Suppressor macrophage (primary cell): Measurements from ENCODE around the gene MYH10.
A peak's percentile ranks its signal among the peaks of the same experiment; 100 is the strongest.

ENCODE experiments used
- DNase-seq, 4 experiments: peaks; one replicate each; pipeline ENCODE4 v3.0.0-alpha.2; 2020 to 2022

Gene MYH10

GRCh38 chr17:8609910-8610309 lies 20.6 kb downstream of the MYH10 start:
- DNase-seq, result no peak

GRCh38 chr17:8608001-8608400 lies 22.5 kb downstream of the MYH10 start:
- no peak for DNase-seq

GRCh38 chr17:8606401-8606800 lies 24.1 kb downstream of the MYH10 start:
- DNase-seq, result no peak

- DNase-seq, result no peak
These were observed 27.8 kb downstream of the MYH10 start for GRCh38 chr17:8602679-8603078.

- no peak for DNase-seq
These were observed 31.0 kb downstream of the MYH10 start for GRCh38 chr17:8599351-8600011.

GRCh38 chr17:8598913-8599312 lies 31.6 kb downstream of the MYH10 start:
- no peak for DNase-seq

- no peak for DNase-seq
These were observed 36.7 kb downstream of the MYH10 start for GRCh38 chr17:8593830-8594229.

GRCh38 chr17:8593276-8593675 lies 37.2 kb downstream of the MYH10 start:
- no peak for DNase-seq

GRCh38 chr17:8588877-8589554 lies 41.5 kb downstream of the MYH10 start:
- DNase-seq, result no peak

GRCh38 chr17:8586766-8587165 lies 43.8 kb downstream of the MYH10 start:
- DNase-seq, result no peak

- no peak for DNase-seq
These were observed 44.6 kb downstream of the MYH10 start for GRCh38 chr17:8585911-8586310.

GRCh38 chr17:8583954-8584353 lies 46.6 kb downstream of the MYH10 start:
- no peak for DNase-seq

- no peak for DNase-seq
These were observed 49.4 kb downstream of the MYH10 start for GRCh38 chr17:8580952-8581658.

- no peak for DNase-seq
These were observed 52.7 kb downstream of the MYH10 start for GRCh38 chr17:8577868-8578267.

GRCh38 chr17:8576559-8577294 lies 53.8 kb downstream of the MYH10 start:
- DNase-seq, result no peak

GRCh38 chr17:8574687-8575086 lies 55.8 kb downstream of the MYH10 start:
- DNase-seq, result no peak

GRCh38 chr17:8572764-8573163 lies 57.8 kb downstream of the MYH10 start:
- peak in 2 of 4 experiments; percentile 2 to 19 for DNase-seq

- DNase-seq, result no peak
These were observed 66.4 kb downstream of the MYH10 start for GRCh38 chr17:8563981-8564602.

- no peak for DNase-seq
These were observed 67.3 kb downstream of the MYH10 start for GRCh38 chr17:8563024-8563776.

- no peak for DNase-seq
These were observed 72.4 kb downstream of the MYH10 start for GRCh38 chr17:8558144-8558543.

- DNase-seq, result no peak
These were observed 73.2 kb downstream of the MYH10 start for GRCh38 chr17:8557176-8557806.
